Activated naive CD4-positive, alpha-beta T cell treated with anti-CD3 and anti-CD28 coated beads, Interleukin-2, amount 50 U/mL, for 72 hours (primary cell): ENCODE data around the gene RHEX. TPM values are rescaled to one million over a fixed set of nuclear protein-coding genes. Genes with fewer than 3 reads are reported as not detected.

Experiments used
- ATAC-seq, 2 donors: fragments of 150-1000 bp; cut with Tn5 transposase; 2 replicates each; pipeline ENCODE4 v1.10.0; 2021; ENCODE audit warnings: mild to moderate bottlenecking in 2 of 2, moderate library complexity in 2 of 2
- DNase-seq, 2 donors: peaks; one replicate each; pipeline ENCODE4 v3.0.0; 2021 to 2022; ENCODE audit warnings: low spot score in 2 of 2
- H3K27ac Mint-ChIP-seq, 2 donors: one replicate each; pipeline ENCODE4 v1.8.0; 2022; ENCODE audit warnings: mild to moderate bottlenecking in 2 of 2, mixed read lengths in 2 of 2
- H3K36me3 Mint-ChIP-seq, 2 donors: one replicate each; pipeline ENCODE4 v1.8.0; 2022; ENCODE audit warnings: mixed read lengths in 2 of 2
- H3K9me3 Mint-ChIP-seq, 2 donors: one replicate each; pipeline ENCODE4 v1.8.0; 2022; ENCODE audit warnings: mixed read lengths in 2 of 2
- total RNA-seq, 2 donors: library from RNA; stranded (reverse); gene quantifications; one replicate each; pipeline ENCODE4 v1.2.3, GENCODE V29; 2022

RHEX gene
- total RNA-seq, 2 donors from 2014 or later, result not detected

DNA sequence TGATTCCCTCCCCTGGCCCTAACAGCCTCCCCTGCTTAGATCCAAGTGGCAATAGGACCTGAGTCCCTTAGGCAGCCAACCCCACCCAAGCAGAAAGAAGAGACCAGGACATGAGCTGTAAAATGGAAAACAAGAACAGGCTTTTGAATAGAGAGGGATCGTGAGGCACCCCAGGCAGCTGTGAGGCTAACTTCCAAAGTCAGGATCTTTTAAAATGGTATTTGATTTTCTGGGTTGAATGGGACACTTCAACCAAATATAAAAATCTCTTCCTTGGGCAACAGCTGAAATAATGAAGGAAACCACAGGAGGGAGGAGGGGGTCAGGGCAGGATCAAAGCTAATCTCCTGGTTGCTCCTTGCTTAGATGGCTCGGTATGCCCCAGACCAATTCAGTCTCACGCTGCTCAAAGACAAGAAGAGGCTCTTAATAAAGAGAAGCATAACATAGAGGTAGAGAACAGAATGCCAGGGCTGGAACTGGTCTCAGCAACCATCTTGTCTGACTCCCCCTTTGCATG, 92.9 kb downstream of the RHEX start:
- Mint-ChIP-seq H3K9me3 (peaks cover 0 to 3% of the 10 kb centered on the region in 2 donors), H3K36me3 (no peaks in the 10 kb centered on the region), H3K27ac (no peak overlapping the region)
- ATAC-seq (no peak), DNase-seq (no peak)

Other genes starting within 250 kb of the RHEX start
- 10 to 100 TPM; 31.1 to 64.4 TPM for gene SLC41A1, start 240.0 kb upstream of the RHEX start, total RNA-seq
- under 1 TPM; 0.35 to 0.73 TPM for gene PM20D1, start 203.0 kb upstream of the RHEX start, total RNA-seq
- gene SLC26A9, start 109.7 kb upstream of the RHEX start, total RNA-seq, result not detected
- gene RAB7B, start 49.8 kb upstream of the RHEX start, total RNA-seq, result not detected
- not detected for gene CTSE, start 29.3 kb upstream of the RHEX start, total RNA-seq
- gene AVPR1B, start 64.2 kb downstream of the RHEX start, total RNA-seq, result not detected
- 10 to 100 TPM; 34.0 to 51.2 TPM for gene FAM72A, start 149.7 kb downstream of the RHEX start, total RNA-seq
- gene SRGAP2, start 150.4 kb downstream of the RHEX start, total RNA-seq, result 10 to 100 TPM; 54.0 to 91.2 TPM